Lung (tissue), 12 donors: ENCODE data around the gene TFCP2L1. TPM values are rescaled to one million over a fixed set of nuclear protein-coding genes. Genes with fewer than 3 reads are reported as not detected.
A peak's percentile ranks its signal among the peaks of the same experiment; 100 is the strongest.

Source experiments
- ATAC-seq: fragments of 200-7000 bp; cut with Tn5 transposase; one replicate; pipeline ENCODE4 v1.9.1; 2020; ENCODE audit warnings: moderate number of reproducible peaks; ENCODE audit not compliant: insufficient read depth, low FRiP score
- DNase-seq, 3 donors: peaks; one replicate each; pipeline ENCODE4 v3.0.0-alpha.2; 2013 to 2017
- H3K27ac ChIP-seq, 2 donors: one replicate each; pipeline ENCODE4 v1.5.1; 2013; ENCODE audit warnings: mild to moderate bottlenecking in 2 of 2, moderate library complexity in 2 of 2, control low read depth in 1 of 2, inconsistent platforms in 1 of 2, low read depth in 1 of 2, low read length in 1 of 2
- H3K27me3 ChIP-seq, 3 donors: one replicate each; pipeline ENCODE4 v1.5.1; 2013; ENCODE audit warnings: low read length in 2 of 3; ENCODE audit not compliant: control insufficient read depth in 3 of 3, insufficient read depth in 3 of 3
- H3K36me3 ChIP-seq, 4 donors: one replicate each; pipeline ENCODE4 v1.5.1; 2013; ENCODE audit warnings: low read length in 4 of 4, mild to moderate bottlenecking in 1 of 4, moderate library complexity in 1 of 4; ENCODE audit not compliant: control insufficient read depth in 4 of 4, insufficient read depth in 4 of 4
- H3K4me1 ChIP-seq, 5 donors: one replicate each; pipeline ENCODE4 v1.5.1; 2013; ENCODE audit warnings: low read length in 5 of 5, mild to moderate bottlenecking in 2 of 5, moderate library complexity in 1 of 5; ENCODE audit not compliant: control insufficient read depth in 5 of 5, insufficient read depth in 5 of 5
- H3K4me3 ChIP-seq: one replicate; pipeline ENCODE4 v1.5.1; 2013; ENCODE audit warnings: mild to moderate bottlenecking, control low read depth, moderate library complexity
- H3K9ac ChIP-seq, 2 donors: one replicate each; pipeline ENCODE4 v1.5.1; 2013; ENCODE audit warnings: low read length in 2 of 2, control low read depth in 1 of 2; ENCODE audit not compliant: insufficient read depth in 1 of 2
- H3K9me3 ChIP-seq, 4 donors: one replicate each; pipeline ENCODE4 v1.5.1; 2013; ENCODE audit warnings: low read length in 3 of 4, mild to moderate bottlenecking in 1 of 4, moderate library complexity in 1 of 4; ENCODE audit not compliant: control insufficient read depth in 4 of 4, insufficient read depth in 3 of 4
- WGBS, 2 donors: extraction: QIAGEN DNeasy Blood & Tissue Kit; methylation state at CpG; one replicate each; pipeline ENCODE4 v1.1.7; 2013; 5-methylcytosine and 5-hydroxymethylcytosine counted together
- polyA plus RNA-seq, 2 donors: library from polyadenylated mRNA; stranded (reverse); fragments of 200-250 nt; gene quantifications; one replicate each; pipeline ENCODE4 v1.2.1, GENCODE V29; 2013
- total RNA-seq, 2 donors: library from RNA; depleted of rRNA in 1 of 2; stranded (reverse); fragments of >200 nt in 1 of 2; gene quantifications; one replicate each; pipeline ENCODE4 v1.2.1, GENCODE V29; 2014 to 2021
- TF ChIP-seq, protein P1 (sequence below): IDR thresholded peaks from 2 replicates; pipeline ENCODE4 v1.5.1; 2012; ENCODE audit warnings: mild to moderate bottlenecking; ENCODE audit errors: control extremely low read depth, extremely low read depth
- donor health status: control.
- donor health status: control.
- donor health status: Bipolar disorder and iron deficiency.
- donor health status: healthy.
- donor health status: DM: yes; HTN: yes; CAD: no.

The TFCP2L1 gene
- total and polyA plus RNA-seq, 4 donors = 2.8 to 36.1 (median 6.7) TPM

DNA sequence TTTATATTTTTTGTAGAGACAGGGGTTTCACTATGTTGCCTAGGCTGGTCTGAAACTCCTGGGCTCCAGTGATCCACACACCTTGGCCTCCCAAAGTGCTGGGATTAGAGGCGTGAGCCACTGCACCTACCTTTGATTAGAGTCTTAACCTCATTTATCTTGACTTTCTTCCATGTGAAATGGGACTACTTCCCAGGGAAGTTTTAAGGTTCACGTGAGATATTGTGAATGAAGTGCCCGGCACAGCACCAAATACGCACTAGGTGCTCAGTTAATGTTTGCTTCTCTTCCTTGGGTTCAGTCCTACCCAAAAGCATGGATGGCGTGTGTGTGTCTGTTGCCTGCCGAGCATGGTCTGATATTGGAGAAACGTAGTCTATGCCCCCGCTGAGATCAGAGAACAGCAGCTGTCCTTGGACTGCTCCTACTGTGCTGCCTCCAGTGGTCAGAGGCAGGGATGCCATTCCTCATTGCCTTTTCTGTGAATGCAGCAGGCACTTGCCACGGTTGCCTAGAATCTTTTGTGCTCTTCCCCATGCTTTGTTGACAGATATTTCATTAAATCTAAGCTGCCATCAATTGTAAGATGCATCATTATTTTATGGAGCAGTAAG, 12.3 kb upstream of the TFCP2L1 start:
- no peak for ATAC-seq
- peak; percentile 47 to 52 (median 51) for DNase-seq
- WGBS, 2 donors = 55 to 57% methylated on average over 9 of the region's 9 CpGs

DNA sequence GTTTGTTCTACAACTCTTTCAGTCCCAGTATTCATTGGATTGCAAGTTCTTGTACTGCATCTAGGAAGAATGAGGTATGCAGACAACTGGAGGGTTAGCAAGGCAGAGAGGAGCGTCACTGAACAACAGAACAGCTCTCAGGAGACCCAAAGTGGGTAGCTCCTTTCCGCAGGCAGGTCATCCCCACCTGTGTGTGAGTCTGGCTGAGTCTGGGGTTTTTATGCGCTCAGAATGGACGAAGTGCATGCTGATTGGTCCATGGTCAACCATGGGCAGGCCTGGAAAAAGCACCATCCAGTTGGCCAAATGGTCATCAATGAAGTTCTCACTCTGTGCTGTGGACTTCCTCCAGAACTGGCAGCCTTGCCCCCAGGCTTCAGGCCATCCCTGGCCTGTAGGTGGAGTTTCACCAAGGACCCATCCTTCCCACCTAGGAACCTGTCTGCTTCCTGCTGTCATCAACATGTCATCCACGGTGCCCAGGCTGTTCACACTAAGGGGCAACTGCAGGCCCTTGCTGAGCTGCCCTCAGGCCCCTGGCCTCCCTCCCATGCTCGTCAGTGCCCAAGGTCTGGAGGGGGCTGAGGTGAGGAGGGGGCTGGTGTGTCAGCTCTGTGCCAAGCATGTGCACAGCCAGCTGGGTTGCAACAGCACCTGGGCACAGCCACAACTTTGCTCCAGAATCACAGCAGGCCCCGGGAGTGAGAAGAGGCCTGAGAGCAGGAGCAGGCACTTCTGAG, 11.1 kb upstream of the TFCP2L1 start:
- Histone ChIP-seq H3K9me3 (peaks cover 0 to 6% (median 0%) of the 10 kb centered on the region in 4 donors), H3K4me1 (no peaks in the 10 kb centered on the region), H3K9ac (no peak overlapping the region), H3K27ac (no peak overlapping the region), H3K27me3 (no peaks in the 10 kb centered on the region), H3K4me3 (no peak overlapping the region), H3K36me3 (no peaks in the 10 kb centered on the region)
- WGBS, 2 donors = 89 to 98% methylated on average over 7 of the region's 7 CpGs
- ATAC-seq (no peak), DNase-seq (no peak)
- TF ChIP-seq, protein P1, sequence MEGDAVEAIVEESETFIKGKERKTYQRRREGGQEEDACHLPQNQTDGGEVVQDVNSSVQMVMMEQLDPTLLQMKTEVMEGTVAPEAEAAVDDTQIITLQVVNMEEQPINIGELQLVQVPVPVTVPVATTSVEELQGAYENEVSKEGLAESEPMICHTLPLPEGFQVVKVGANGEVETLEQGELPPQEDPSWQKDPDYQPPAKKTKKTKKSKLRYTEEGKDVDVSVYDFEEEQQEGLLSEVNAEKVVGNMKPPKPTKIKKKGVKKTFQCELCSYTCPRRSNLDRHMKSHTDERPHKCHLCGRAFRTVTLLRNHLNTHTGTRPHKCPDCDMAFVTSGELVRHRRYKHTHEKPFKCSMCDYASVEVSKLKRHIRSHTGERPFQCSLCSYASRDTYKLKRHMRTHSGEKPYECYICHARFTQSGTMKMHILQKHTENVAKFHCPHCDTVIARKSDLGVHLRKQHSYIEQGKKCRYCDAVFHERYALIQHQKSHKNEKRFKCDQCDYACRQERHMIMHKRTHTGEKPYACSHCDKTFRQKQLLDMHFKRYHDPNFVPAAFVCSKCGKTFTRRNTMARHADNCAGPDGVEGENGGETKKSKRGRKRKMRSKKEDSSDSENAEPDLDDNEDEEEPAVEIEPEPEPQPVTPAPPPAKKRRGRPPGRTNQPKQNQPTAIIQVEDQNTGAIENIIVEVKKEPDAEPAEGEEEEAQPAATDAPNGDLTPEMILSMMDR = no peak

More for the DNA sequence above, 12.3 kb upstream of the TFCP2L1 start:
- Histone ChIP-seq H3K27me3 (no peaks in the 10 kb centered on the region), H3K27ac (no peak overlapping the region), H3K4me3 (no peak overlapping the region), H3K36me3 (no peaks in the 10 kb centered on the region), H3K9me3 (peaks cover 0 to 6% (median 1%) of the 10 kb centered on the region in 4 donors), H3K4me1 (no peaks in the 10 kb centered on the region), H3K9ac (no peak overlapping the region)
- TF ChIP-seq, protein P1 = no peak

DNA sequence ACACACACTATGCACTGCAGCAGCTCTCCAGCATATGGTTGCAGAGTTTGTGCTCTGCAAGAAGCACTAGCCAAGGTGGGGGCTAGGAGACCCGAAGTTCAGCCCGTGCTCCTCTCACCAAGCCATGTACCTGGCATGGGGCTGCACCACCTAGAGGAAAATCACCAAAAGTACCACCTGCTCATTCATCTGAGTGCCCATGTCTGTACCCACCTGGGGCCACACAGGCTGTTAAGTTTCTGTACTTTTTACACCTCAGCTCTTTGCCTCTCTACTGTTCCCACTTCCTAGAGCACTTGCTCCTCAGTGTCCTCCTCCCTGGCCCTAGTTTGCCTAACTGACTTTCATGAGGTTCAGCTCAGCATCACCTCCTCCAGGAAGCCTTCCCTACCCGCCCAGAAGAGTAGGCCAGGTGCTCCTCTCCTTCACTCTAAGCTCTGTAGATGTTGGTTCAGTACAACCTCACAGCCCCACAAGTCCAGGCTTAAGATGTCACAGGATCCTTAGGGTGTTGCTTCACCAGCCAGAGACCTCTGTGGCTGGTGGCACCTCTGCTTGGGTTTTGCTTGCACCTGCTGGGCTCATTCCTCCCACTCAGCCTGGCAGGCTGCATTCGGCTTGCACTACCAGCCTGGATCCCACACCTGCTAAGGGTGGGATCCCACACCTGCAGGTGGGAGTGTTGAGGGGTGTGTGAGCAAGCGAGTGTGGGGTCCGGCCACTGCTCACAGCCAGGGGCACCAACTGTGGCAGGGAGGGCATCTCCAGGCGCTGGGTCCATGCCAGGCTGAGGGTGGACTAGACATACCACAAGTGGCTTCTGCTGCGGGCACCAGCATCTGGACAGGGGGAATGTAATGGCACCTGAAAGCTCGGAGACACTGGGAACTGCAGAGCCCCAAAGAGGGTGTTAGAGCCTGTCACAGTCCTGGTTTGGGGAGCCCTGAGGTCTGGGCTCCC, 10.2 kb upstream of the TFCP2L1 start:
- Histone ChIP-seq H3K9me3 (peaks cover 0 to 4% (median 0%) of the 10 kb centered on the region in 4 donors), H3K27ac (no peak overlapping the region), H3K36me3 (no peaks in the 10 kb centered on the region), H3K27me3 (no peaks in the 10 kb centered on the region), H3K9ac (no peak overlapping the region), H3K4me3 (no peak overlapping the region), H3K4me1 (no peaks in the 10 kb centered on the region)
- TF ChIP-seq, protein P1 = no peak
- 88 to 91% methylated on average over 9 of the region's 9 CpGs for WGBS, 2 donors
- ATAC-seq (no peak), DNase-seq (no peak)
